Measurements from ENCODE around the gene MAGI1.
"Not testable (repeated sequence)": the region's sequence is repeated elsewhere in the genome, so short reads cannot be mapped to it uniquely, and the experiment has no call there.

The MAGI1 gene

DNA sequence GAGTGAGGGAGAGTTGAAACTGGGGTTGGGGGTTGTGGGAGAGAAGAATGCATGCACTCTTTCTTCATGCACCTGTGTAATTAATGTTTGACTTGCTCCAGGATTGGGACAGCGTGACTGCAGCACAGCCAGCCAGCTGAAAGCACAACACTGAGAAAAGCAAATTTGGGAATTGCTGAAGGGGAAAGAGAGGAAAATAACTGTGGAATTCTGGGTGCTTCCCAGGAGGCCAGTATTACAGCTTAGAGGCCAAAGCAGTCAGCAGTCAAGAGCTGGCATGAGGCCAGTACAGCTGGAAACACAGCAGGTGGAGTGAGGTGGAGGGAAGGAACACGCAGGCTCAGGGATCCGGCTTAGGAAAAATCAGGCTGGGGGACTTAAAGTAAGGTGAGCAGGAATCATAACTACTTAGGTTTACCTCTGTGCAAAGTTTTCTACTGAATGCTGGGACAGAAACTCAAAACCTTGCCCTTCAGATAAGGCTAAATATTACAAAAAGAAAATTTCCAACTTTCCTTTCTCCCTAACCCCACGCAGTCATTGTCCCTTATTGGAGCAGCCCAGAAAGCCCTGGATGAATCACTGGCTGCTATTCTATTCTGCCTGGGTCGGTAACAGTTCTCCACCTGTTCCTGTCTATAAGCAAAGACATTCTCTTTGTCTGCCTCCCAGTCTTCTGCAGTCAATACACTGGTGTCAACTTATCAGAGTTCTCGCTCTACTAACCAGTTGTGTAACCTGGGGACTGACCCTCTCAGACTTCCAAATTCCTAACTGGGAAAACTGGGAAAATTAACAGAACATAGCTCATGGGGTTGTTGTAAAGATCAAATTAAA, 167.2 kb downstream of the MAGI1 start:
- DNase-seq: no peak

DNA sequence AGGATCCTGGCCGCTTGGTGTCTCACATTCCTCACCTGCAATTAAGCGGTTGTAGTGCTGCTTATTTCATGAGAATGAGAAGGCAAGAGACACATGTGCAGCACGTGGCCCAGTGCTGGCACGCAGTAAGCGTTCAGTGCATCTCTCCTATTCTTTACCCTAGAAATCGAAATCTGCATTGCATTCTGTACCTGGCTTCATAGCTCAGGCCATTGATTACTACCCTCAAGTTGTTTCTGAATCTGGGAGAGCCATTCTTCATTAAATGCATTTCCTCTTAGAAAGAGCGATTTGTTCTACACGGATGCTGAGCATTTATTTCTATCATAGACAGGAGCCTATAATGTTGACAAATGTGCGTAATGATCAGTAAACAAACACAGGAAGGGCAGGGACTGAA, 168.9 kb downstream of the MAGI1 start:
- no peak for DNase-seq

DNA sequence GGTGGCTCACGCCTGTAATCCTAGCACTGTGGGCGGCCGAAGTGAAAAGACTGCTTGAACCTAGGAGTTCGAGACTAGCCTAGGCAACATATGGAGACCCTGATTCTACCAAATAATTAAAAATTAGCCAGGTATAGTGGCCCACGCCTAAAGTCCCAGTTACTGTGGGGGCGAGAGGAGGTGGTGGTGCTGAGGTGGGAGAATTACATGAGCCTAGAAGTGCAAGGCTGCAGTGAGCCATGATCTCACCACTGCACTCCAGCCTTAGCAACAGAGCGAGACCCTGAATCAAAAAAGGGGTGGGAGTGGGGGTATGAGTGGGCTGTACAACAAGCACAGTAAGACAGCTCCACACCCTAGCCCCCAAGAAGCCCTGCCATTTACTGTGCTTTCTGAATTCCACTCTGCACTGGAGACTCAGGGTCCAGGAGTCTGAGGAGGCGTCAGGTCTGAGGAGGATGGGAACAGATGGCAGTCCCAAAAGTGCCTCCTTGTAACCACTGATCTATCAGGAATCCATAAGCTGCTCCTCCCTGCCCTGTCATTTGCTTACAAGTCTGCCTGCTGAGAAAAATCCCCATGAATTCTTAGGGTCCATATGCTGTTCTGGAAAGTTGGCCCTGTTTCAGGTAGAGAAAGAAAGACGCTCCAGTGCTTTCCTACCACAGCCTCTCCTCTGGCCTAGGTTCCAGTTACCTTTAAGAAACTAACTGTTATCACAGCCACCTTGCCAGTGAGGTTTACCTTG, 171.1 kb downstream of the MAGI1 start:
- DNase-seq: no peak

DNA sequence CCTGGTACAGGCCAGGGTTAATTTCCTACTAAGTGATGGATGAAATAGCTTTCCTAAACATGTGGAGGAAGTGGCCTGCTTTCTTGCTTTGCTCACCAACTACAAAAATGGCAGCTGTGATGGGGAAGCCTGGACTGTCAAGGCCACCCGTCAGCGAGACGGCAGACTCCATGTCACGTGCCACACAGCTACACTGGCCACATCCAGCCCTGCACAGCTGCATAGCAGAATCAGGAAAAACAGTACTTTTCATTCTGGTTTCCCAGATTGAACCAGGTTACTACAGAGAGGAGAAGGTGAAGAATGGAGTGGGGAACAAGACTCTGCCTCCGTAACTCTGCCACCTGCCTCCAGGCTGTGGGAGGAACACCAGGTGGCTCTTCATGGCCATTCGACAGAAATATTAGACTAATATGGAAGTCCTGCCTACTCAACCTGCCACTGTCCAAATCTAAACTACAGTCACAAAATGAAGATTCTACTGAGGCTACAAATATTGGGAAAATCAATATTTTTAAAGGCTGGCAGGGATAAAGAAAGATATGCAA, 174.3 kb downstream of the MAGI1 start:
- no peak for DNase-seq

DNA sequence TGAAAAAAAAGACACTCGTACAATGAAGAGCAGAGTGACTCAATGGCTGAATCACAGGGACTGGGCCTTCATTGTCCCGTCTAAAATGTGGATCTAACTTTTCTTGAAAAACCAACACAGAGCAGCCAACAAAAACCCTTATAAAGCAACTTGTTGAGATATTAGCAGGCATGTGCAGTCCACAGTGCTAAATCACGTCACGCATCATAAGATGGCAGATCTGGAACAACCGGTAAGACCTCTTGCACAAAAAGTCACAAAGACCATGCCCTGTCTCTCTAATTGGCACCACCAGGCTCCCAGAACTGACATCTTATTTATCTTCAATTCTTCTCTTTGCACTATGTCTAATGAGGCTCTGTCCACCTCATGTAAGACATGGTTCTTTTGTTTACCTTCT, 177.0 kb downstream of the MAGI1 start:
- no peak for DNase-seq

DNA sequence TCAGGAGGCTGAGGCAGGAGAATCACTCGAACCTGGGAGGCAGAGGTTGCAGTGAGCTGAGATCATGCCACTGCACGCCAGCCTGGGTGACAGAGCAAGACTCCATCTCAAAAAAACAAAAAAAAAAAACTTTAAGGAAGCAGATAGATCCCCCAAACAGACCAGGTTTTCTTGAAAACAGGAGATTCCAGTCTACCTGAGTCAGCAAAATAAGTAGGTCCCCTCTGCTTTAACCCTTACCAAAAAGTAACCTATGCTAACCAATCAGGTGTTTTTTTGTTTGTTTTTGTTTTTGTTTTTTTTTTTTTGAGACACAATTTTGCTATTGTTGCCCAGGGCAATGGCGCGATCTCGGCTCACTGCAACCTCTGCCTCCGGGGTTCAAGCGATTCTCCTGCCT, 179.1 kb downstream of the MAGI1 start:
- not testable (repeated sequence) for DNase-seq

DNA sequence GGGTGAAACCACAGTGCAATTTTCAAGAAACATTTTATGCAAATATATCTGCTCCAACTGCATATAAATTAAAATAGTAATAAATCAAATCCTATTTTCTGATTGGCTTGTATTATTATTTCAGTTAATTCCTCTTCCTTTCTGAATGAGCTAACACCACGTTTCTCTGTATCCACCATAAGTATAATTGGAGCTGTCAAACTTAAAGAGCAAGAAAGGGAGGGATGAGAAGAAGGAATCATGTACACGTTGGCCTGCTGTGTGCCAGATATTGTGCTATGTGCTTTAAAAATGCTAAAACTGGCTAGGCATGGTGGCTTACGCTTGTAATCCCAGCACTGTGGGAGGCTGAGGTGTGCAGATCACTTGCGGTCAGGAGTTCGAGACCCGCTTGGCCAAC, 180.0 kb downstream of the MAGI1 start:
- DNase-seq: no peak

DNA sequence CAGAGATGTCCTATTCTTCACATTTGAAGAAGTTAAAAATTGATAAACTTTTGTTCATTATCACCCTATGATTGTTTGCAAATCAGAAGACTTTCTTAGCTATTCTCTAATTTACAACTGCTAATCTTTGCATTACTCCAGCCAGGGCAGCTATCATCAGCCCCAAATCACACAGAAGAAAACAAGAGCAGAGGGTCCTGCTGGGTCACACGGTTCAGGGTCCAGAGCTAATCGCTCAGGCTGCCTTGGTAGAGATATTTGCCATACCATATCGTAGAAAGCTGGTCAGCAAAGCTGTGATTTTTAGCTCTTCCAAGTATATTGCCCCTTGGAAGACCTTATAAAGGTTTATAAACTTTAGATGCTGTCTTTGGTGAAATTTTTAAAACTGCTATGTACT, 181.4 kb downstream of the MAGI1 start:
- DNase-seq: no peak

DNA sequence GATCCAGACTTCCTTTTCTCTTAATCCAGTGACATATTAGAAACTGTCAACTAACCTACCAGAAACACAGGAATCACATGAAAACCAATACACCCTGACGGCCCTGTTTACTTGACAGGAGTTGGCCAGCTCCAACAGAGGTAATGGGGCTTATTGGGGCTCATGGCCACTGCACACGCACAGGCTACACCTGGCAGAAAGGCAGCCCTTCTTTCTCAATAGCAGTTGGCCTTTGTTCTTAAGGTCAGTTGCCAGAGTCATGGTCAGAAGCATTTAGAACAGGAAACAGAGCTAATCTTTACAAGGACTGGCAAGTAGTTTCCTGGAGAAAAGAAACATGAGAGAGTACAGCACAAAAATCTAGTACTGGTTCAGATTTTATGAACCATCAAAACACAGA, 181.8 kb downstream of the MAGI1 start:
- DNase-seq: no peak

DNA sequence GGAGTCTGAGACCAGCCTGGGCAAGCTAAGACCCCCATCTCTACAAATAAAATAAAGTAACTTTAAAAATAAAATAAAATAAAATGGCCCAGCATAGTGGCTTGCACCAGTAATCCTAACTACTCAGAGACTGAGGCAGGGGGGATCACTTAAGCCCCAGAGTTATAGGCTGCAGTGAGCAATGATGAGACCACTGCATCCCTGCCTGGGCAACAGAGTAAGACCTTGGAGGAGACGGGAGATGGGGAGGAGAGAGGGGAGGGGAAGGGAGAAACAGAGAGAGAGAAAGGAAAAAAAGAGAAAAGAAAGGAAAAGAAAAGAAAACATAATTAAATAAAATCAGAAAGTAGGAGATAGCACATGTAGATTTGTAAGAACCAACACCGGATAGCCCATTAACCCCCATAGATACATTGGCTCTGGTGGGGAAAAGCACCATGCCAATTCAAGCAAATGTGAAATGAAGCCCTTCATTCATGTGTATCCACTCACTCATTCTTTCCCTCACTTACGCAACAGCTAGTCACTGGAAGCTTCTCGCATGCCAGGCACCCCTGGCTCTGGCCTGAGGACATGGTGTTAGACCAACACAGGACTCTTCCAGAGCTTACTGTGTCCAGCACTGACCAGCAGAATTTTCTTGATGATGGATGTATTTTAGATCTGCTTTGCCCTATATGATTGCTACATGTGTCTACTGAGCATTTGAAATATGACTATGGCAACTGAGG, 183.2 kb downstream of the MAGI1 start:
- no peak for DNase-seq

DNA sequence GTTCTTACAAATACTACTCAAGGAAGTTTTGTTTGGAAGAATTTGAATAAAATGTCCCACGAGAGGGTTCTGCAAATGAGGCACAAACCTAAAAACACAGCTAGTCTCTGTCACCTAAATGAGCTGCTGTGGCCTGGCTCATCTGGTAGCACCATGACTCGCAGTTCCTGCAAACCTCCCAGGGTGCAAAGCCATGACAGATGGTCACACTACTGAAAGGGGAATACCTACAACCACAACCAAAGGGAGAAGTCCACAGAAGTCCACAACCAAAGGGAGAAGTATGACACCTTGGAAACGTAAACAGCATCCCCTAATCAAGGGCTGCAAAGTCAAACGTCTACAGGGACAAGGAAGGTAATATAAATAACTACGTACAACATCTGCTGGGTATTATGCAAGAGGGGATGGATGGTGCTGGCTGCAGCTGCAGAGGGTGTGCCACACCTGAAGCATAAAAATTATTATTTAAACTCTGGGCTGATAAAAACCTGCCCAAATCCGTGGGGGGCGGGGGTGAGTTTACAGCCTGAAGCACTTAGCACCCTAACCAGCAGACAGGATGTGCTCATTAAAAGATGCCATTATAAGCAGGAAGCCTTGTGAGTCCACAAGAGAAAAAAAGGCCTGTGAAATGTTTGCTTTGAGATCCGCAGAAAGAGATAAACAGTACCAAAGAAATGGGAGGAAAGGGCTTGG, 184.0 kb downstream of the MAGI1 start:
- no peak for DNase-seq

DNA sequence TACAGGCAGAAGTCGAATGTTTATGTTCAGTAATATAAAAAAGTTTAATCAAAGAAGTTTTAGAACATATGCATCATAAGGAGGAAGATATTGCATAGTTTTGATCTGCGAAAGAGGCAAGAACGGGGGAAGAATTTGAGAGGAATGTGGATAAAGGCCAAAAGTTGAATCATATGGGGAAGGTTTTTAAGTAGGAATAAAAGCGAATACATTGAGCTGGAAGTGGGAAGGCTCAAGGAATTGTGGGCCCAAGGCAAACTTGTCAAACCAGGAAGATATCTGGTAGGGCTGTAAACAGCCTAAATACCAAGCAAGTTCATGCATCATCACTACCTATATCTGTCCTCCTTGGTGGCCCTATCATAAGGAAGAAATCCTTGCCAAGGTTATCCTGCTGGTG, 186.9 kb downstream of the MAGI1 start:
- DNase-seq: no peak

DNA sequence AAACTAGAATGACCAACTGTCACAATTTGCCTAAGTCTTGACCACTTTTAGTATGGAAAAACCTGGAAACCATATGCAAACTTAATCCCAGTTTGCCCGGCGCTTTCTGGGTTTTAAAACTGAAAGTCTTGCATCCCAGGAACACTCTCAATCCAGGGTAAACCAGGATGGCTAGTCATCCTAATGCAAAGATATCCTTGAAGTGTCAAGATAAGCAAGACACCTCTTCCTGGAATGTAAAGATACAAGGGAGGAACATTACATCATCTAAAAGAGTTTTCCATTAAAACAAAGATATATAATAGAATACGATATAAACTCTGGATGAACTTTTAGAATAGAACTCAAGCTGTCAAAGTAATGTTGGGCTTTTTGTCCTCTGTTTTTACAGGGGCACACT, 188.5 kb downstream of the MAGI1 start:
- no peak for DNase-seq

DNA sequence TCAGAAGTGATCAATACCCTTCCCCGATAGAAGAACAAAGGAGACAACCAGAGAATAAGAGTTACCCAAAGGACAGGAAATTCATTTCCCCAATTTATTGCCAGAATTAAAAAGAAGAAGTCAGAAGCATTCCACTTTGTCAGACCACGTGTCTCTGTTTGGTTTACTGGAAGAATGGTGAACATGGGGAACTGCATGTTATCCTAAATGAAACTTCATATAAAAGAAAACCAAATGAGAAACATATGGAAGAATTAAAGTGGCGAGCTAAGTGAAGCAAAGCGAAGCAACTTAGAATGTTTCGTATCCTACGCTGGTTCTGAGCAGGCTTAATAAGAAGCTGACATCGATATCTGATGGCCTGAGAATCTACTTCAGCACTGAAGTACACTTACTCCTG, 190.7 kb downstream of the MAGI1 start:
- no peak for DNase-seq

DNA sequence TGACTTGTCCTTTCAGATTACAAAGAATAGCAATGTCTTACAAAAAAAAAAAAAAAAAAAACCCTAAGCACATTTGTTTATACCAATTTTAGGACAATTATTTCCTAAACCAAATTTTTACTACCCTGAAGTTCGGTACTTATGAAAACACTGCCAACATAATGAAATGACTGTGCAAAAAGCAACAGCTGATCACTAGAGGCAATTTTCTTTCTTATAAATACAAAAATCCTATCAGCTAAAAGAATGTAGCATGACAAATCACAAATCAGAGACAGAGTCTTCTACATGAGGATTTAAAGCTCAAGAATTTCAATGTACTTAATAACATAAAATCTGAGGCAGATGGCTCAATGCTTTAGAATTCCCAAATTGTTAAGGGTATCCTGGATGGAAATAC, 191.8 kb downstream of the MAGI1 start:
- DNase-seq: no peak

DNA sequence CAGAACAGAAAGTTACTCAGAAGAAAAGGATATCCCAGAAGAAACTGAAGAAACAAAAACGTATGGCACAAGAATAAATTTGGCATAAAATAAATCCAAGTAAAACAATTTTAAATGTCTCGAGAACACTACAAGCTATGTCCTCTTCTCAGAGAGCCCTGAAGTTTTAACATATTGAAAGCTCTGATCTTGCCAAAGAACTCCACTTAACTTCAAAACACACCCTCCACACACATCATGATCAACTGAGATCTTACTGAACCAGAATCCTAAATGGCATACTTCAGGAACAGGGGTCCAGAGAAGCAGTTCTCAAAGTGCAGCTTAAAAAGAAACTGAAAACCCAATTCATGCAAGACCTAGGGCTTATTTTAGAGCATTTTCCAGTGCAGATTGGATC, 194.3 kb downstream of the MAGI1 start:
- DNase-seq: no peak

DNA sequence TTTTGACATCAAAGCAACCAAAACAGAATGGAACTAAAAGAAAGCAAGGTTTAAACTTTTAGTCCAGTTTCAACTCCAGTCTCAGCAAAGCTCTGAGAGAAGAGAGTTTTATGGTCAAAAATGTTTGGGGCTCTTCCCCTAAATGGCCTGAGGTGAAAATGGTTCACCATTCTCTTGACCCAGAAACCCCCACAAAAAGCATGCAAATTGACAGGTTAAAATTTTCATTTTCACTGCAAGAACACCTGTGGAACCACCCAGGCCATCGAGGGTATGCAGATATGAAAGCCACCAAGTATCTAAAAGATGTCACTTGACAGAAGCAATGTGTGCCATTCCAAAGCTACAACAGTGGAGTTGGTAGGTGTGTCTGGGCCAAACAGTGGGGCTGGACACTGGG, 195.0 kb downstream of the MAGI1 start:
- DNase-seq: no peak

DNA sequence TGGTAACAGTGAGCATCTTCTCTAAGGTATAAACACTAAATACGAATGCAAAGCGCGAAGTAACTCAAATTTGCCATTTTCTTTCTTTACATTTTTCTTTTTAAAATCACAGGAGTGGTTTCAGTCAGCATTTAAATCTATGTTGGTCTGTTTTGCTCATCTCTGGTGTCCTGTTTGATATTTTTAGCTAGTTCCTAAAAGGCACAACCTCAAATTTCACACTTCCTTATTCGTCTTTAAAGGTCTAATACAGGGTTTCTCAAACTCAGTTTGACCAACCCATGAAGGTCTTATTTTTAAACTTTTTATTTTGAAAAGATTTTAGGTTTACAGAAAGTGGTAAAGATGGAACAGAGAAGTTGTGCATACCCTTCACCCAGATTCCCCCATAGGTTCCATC, 201.1 kb downstream of the MAGI1 start:
- DNase-seq: no peak

DNA sequence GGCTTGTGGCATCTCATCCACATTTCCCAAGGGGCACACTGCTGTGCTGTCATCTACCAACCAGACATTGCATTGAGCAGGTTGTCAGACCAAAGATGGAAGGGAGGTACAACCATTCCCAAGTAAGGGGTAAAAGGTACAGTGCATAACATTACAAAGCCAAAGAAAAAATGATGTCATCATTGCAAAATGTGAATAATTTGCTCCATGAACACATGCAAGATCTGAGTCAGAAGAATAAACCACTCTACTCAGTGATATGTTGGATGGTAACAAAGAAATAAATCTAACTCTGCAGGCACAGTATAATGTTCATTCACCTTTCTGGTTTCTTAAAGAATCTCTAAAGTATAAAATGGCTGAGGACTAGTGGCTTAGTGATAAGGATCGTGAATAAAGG, 202.7 kb downstream of the MAGI1 start:
- DNase-seq: no peak

DNA sequence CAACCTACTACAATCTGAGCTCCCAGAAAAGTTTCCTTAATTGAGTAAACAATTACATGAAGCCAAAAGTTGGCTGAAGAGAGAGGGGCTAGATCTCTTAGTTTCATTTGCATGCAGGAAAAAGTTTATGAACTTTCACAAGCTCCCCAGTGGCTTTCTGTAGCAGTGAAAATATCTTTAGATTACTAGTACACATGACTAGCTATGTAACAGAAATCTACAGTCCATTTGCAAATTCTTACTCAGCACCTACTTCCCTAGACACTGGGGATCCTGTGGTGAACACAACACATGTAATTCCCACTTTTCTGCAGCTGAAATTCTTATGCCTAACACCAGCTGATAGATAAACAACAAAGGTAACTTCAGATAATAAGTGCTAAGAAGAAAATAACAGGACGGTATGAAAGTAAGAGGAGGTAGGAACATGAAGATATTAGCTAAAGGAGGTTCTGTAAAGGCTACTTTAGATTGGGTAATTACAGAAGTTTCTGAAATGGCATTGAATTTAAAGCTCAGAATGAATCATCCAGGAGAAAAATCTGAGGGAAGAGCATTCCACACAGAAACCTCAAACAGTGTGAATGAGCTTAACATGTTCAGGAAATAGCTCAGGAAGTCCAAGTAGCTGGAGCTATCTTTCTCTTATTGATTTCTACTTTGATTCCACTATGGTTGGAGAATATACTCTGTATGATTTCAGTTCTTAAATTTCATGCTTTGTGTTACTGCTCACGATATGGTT, 204.8 kb downstream of the MAGI1 start:
- DNase-seq: no peak

DNA sequence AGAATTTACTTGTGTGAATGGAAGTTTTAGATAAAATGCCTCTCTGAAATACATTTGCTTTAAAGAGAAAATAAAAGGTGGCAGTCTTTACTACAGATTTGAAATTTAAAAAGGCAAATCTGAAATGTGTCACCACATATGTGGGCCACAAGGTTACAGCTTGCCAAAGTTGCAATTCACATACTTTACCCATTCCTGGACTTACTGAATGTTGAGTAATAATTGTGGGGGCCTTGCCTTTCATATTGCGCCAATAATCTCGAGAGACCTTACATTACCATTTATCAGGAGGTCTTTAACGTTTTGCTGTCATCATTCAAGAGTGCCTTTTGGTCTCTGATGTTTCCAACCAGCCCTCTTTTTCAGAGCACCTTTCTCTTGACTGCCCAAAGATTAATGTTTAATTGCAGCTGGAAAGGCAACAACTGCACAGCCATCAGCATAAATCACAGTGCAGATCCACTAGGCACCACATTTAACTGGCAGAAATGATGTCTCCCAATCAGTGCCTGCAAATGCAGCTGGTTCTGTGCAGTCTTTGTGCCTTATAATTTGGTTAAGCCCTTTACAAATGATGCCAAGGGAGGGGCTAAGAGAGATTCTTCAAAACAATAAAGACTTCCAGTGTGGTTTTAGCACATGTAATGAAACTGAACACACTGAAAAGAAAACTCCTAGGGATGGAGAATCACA, 206.8 kb downstream of the MAGI1 start:
- DNase-seq: no peak

Measured in stimulated activated CD4-positive, alpha-beta T cell treated with anti-CD3 and anti-CD28 coated beads, Interleukin-4, amount 100 ng/mL, for 1 hour (primary cell).